Spleen (tissue), 11 donors: ENCODE data around the gene HSDL1. TPM values are rescaled to one million over a fixed set of nuclear protein-coding genes. Genes with fewer than 3 reads are reported as not detected.

Source experiments
- DNase-seq: peaks from one replicate; pipeline ENCODE4 v3.0.0-alpha.2; 2020
- H3K27ac ChIP-seq, 8 donors: fragments of 200-600 bp; sonication (generic) in 7 of 8; 1 replicate in 4 of 8; 2 replicates in 4 of 8; pipeline versions ENCODE4 v1.5.0 to v1.8.0; 2016 to 2021; ENCODE audit warnings: inconsistent platforms in 4 of 8, mild to moderate bottlenecking in 4 of 8, moderate library complexity in 1 of 8
- H3K27me3 ChIP-seq, 7 donors: fragments of 200-600 bp; sonication (generic) in 6 of 7; replicated peaks in 1 of 7; 1 replicate in 4 of 7; 2 replicates in 3 of 7; pipeline versions ENCODE4 v1.5.0 to v1.8.0; 2016 to 2021; ENCODE audit warnings: inconsistent platforms in 3 of 7, mild to moderate bottlenecking in 1 of 7
- H3K36me3 ChIP-seq, 6 donors: fragments of 200-600 bp; sonication (generic) in 5 of 6; 1 replicate in 4 of 6; 2 replicates in 2 of 6; pipeline versions ENCODE4 v1.5.0 to v1.8.0; 2016 to 2021; ENCODE audit warnings: inconsistent platforms in 2 of 6
- H3K4me1 ChIP-seq, 6 donors: fragments of 200-600 bp; sonication (generic) in 5 of 6; 1 replicate in 3 of 6; 2 replicates in 3 of 6; pipeline versions ENCODE4 v1.5.0 to v1.8.0; 2016 to 2021; ENCODE audit warnings: inconsistent platforms in 3 of 6
- H3K4me3 ChIP-seq, 8 donors: fragments of 200-600 bp; sonication (generic) in 7 of 8; 1 replicate in 4 of 8; 2 replicates in 4 of 8; pipeline versions ENCODE4 v1.5.0 to v1.8.0; 2016 to 2021; ENCODE audit warnings: inconsistent platforms in 4 of 8, mild to moderate bottlenecking in 4 of 8, moderate library complexity in 2 of 8
- H3K9me3 ChIP-seq, 8 donors: fragments of 200-600 bp; sonication (generic) in 7 of 8; 1 replicate in 4 of 8; 2 replicates in 4 of 8; pipeline versions ENCODE4 v1.5.0 to v1.8.0; 2016 to 2021; ENCODE audit warnings: inconsistent platforms in 4 of 8
- CTCF ChIP-seq, 11 experiments: fragments of 200-600 bp in 7 of 11; fragments of 450-650 bp in 4 of 11; sonication (generic) in 4 of 11; IDR thresholded peaks in 8 of 11; conservative IDR thresholded peaks in 3 of 11; 1 replicate in 7 of 11; 2 replicates in 4 of 11; pipeline versions ENCODE4 v1.4.0 to v1.8.0; 2016 to 2021; ENCODE audit warnings: antibody characterized with exemption in 11 of 11, inconsistent platforms in 4 of 11, mild to moderate bottlenecking in 1 of 11
- POLR2A ChIP-seq, 3 donors: fragments of 450-650 bp; IDR thresholded peaks; one replicate each; pipeline ENCODE4 v1.5.1; 2017; ENCODE audit warnings: antibody characterized with exemption in 3 of 3, mild to moderate bottlenecking in 1 of 3
- POLR2AphosphoS5 ChIP-seq, 3 donors: sonication (generic); formaldehyde crosslinking; IDR thresholded peaks; one replicate each; pipeline ENCODE4 v1.5.1; 2017; ENCODE audit warnings: antibody characterized with exemption in 3 of 3
- WGBS, 5 donors: extraction: QIAGEN DNeasy Blood & Tissue Kit in 3 of 5; methylation state at CpG; one replicate each; pipeline versions ENCODE4 v1.1.5 to v1.1.7; 2013 to 2018; 5-methylcytosine and 5-hydroxymethylcytosine counted together
- intact Hi-C: fragments of 100-400 bp; cut with DNase I; formaldehyde crosslinking; loops from one replicate; pipeline ENCODE4 v1.15.0; 2023; ENCODE audit warnings: low total_unique reads
- polyA plus RNA-seq, 3 donors: library from polyadenylated mRNA; stranded (reverse); fragments of 200-250 nt; gene quantifications; one replicate each; pipeline ENCODE4 v1.2.1, GENCODE V29; 2013
- total RNA-seq, 7 donors: library from RNA; depleted of rRNA in 3 of 7; stranded (reverse); fragments of >200 nt in 3 of 7; fragmentation: NEBNext Ultra II Directional in 4 of 7; extraction: Animal tissue kit (Norgen Biotek cat#: 25700) in 4 of 7; gene quantifications; one replicate each; pipeline versions ENCODE4 v1.1.0 to v1.2.1, GENCODE V29; 2016 to 2021
- donor health status: healthy with polysubstance abuse.
- donor health status: DM: no; HTN: no; CAD: no; lungs with moderate emphysema.
- donor health status: DM: no; HTN: no; CAD: no.
- donor health status: Bipolar disorder and iron deficiency.
- donor health status: healthy.
- donor health status: DM: no; HTN: no; CAD: no.
- donor health status: DM: yes; HTN: yes; CAD: no.

Gene HSDL1
- total and polyA plus RNA-seq, 10 donors: 10.1 to 29.0 (median 20.0) TPM

GRCh38 chr16:84159800-84160199 is 14.8 kb upstream of the HSDL1 start:
- WGBS, 5 donors: 46 to 80% (median 66%) methylated on average over 1 of the region's 1 CpG
- no peak for DNase-seq
- peaks cover 0 to 51% (median 9%) of the 10 kb centered on the region in 7 donors for H3K27me3 ChIP-seq
- no peak for TF ChIP-seq POLR2AphosphoS5 (IDR thresholded peaks at IDR 0.05)
- no peak for TF ChIP-seq CTCF (IDR thresholded peaks at IDR 0.05 in 8 of 11, conservative IDR thresholded peaks at IDR 0.05 in 3 of 11)
- TF ChIP-seq POLR2A (IDR thresholded peaks at IDR 0.05): no peak
- H3K4me3 ChIP-seq: no peak overlapping the region
- no peaks in the 10 kb centered on the region for H3K9me3 ChIP-seq
- H3K36me3 ChIP-seq: no peaks in the 10 kb centered on the region
- no peaks in the 10 kb centered on the region for H3K4me1 ChIP-seq
- intact Hi-C loops: no loop called here
- H3K27ac ChIP-seq: no peak overlapping the region

DNA sequence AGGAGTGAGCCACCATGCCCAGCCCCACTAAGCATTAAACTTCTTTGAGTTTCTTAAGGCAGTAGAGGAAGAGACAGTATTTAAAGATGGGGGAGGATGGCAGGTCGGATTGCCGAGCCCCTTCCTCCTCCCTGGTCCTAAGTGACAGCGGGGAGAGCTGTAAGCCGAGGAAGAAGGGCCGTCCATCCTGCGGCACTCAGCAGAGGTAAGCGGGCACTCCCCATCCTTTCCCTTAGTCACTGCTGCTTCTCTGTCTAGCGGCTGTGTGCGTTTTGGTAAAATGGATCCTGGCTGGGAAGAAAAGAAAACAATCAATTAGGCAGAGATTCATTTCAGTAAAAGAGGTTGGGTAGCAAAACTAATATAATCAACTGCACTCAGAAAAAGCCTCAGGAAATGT is 14.0 kb upstream of the HSDL1 start:
- no peak overlapping the region for H3K4me3 ChIP-seq
- no peak overlapping the region for H3K27ac ChIP-seq
- H3K4me1 ChIP-seq: no peaks in the 10 kb centered on the region
- DNase-seq: peak; percentile 18
- peaks cover 0 to 46% (median 9%) of the 10 kb centered on the region in 7 donors for H3K27me3 ChIP-seq
- H3K36me3 ChIP-seq: no peaks in the 10 kb centered on the region
- WGBS, 5 donors: 21 to 43% (median 32%) methylated on average over 9 of the region's 9 CpGs
- TF ChIP-seq POLR2AphosphoS5 (IDR thresholded peaks at IDR 0.05): no peak
- intact Hi-C loops: no loop called here
- H3K9me3 ChIP-seq: no peaks in the 10 kb centered on the region

DNA sequence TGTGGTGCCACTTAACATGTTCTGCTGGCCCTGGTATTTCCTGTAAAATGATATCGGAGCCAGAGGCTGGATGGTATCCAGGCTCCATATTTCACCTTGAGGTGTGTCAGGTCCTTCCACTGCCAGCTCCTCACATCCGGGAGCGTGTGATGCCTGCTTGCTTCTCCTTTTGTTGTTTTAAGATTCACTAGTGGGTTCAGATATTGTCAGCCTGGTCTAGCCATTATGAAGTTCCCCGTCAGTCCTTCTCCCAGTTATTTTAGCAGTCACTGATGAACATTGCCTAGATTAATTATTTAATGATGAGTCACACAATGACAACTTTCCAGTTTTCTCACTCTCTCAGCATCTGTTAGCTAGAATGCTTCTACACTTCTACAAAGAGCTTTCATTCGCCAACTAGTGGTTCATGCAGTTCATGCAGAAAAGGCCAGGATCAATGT is 11.4 kb upstream of the HSDL1 start:
- H3K36me3 ChIP-seq: no peaks in the 10 kb centered on the region
- 63 to 73% (median 71%) methylated on average over 5 of the region's 5 CpGs for WGBS, 5 donors
- no peaks in the 10 kb centered on the region for H3K9me3 ChIP-seq
- TF ChIP-seq CTCF (IDR thresholded peaks at IDR 0.05 in 8 of 11, conservative IDR thresholded peaks at IDR 0.05 in 3 of 11) (no peak), POLR2A (IDR thresholded peaks at IDR 0.05) (no peak), POLR2AphosphoS5 (IDR thresholded peaks at IDR 0.05) (no peak)
- peaks cover 0 to 42% (median 9%) of the 10 kb centered on the region in 7 donors for H3K27me3 ChIP-seq
- H3K4me3 ChIP-seq: no peak overlapping the region
- no peak overlapping the region for H3K27ac ChIP-seq
- DNase-seq: no peak
- intact Hi-C loops: no loop called here
- no peaks in the 10 kb centered on the region for H3K4me1 ChIP-seq

DNA sequence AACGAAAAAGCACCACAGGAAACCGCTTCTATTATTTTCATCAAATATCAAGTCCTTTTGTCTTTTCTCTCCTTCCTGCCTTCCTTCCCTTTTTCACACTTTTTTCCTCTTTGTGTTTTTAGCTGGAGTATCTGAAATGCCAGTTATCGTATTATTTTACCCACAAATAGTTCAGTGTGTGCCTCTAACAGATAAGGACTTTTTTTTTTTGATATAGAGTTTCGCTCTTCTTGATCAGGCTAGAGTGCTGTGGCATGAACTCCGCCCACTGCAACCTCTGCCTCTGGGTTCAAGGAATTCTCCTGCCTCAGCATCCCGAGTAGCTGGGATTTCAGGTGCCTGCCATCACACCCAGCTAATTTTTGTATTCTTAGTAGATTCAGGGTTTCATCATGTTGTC is 10.8 kb upstream of the HSDL1 start:
- Histone ChIP-seq H3K36me3 (no peaks in the 10 kb centered on the region), H3K27me3 (peaks cover 0 to 36% (median 6%) of the 10 kb centered on the region in 7 donors), H3K4me1 (no peaks in the 10 kb centered on the region), H3K27ac (no peak overlapping the region), H3K4me3 (no peak overlapping the region), H3K9me3 (no peaks in the 10 kb centered on the region)
- TF ChIP-seq POLR2AphosphoS5 (IDR thresholded peaks at IDR 0.05): no peak
- no peak for TF ChIP-seq POLR2A (IDR thresholded peaks at IDR 0.05)
- TF ChIP-seq CTCF (IDR thresholded peaks at IDR 0.05 in 8 of 11, conservative IDR thresholded peaks at IDR 0.05 in 3 of 11): no peak
- 74 to 87% (median 75%) methylated on average over 6 of the region's 6 CpGs for WGBS, 5 donors
- peak; percentile 4 for DNase-seq
- intact Hi-C loops: no loop called here

GRCh38 chr16:84155226-84155625 is 10.2 kb upstream of the HSDL1 start:
- no peaks in the 10 kb centered on the region for H3K9me3 ChIP-seq
- intact Hi-C loops: no loop called here
- WGBS, 5 donors: 89 to 96% (median 93%) methylated on average over 4 of the region's 4 CpGs
- H3K4me3 ChIP-seq: no peak overlapping the region
- no peaks in the 10 kb centered on the region for H3K36me3 ChIP-seq
- TF ChIP-seq CTCF (IDR thresholded peaks at IDR 0.05 in 8 of 11, conservative IDR thresholded peaks at IDR 0.05 in 3 of 11): no peak
- no peak for TF ChIP-seq POLR2AphosphoS5 (IDR thresholded peaks at IDR 0.05)
- no peak for TF ChIP-seq POLR2A (IDR thresholded peaks at IDR 0.05)
- no peaks in the 10 kb centered on the region for H3K4me1 ChIP-seq
- peaks cover 0 to 30% (median 6%) of the 10 kb centered on the region in 7 donors for H3K27me3 ChIP-seq
- no peak for DNase-seq
- H3K27ac ChIP-seq: no peak overlapping the region
